Testis (tissue), 2 donors: ENCODE data around the gene PHLPP1.

Experiments used
- CTCF ChIP-seq, 3 experiments: fragments of 450-650 bp in 2 of 3; fragments of 200-600 bp in 1 of 3; sonication (generic) in 1 of 3; IDR thresholded peaks; one replicate each; pipeline ENCODE4 v1.5.1; 2016 to 2019; ENCODE audit warnings: antibody characterized with exemption in 3 of 3, mild to moderate bottlenecking in 2 of 3, moderate library complexity in 1 of 3
- POLR2A ChIP-seq: fragments of 450-650 bp; IDR thresholded peaks from one replicate; pipeline ENCODE4 v1.6.1; 2017; ENCODE audit warnings: antibody characterized with exemption, mild to moderate bottlenecking, moderate library complexity

GRCh38 chr18:62729487-62730386 lies 14.4 kb downstream of the PHLPP1 start:
- TF ChIP-seq CTCF (IDR thresholded peaks at IDR 0.05) (no peak), POLR2A (no peak)
